Liver (tissue), 9 donors: Measurements from ENCODE around the gene VEPH1. TPM values are rescaled to one million over a fixed set of nuclear protein-coding genes. Genes with fewer than 3 reads are reported as not detected.

ENCODE experiments used
- DNase-seq: peaks from one replicate; pipeline ENCODE4 v3.0.0-alpha.2; 2017; ENCODE audit warnings: low spot score
- H3K27ac ChIP-seq, 2 donors: one replicate each; pipeline ENCODE4 v1.7.0; 2013; ENCODE audit warnings: inconsistent platforms in 2 of 2, low read length in 2 of 2, control low read depth in 1 of 2, low read depth in 1 of 2, mild to moderate bottlenecking in 1 of 2
- H3K27me3 ChIP-seq, 4 donors: one replicate each; pipeline versions ENCODE4 v1.6.1 to v1.7.0; 2013; ENCODE audit warnings: low read length in 3 of 4, inconsistent platforms in 1 of 4, mild to moderate bottlenecking in 1 of 4, moderate library complexity in 1 of 4; ENCODE audit not compliant: control insufficient read depth in 4 of 4, insufficient read depth in 4 of 4
- H3K36me3 ChIP-seq, 4 donors: one replicate each; pipeline versions ENCODE4 v1.6.1 to v1.7.0; 2013; ENCODE audit warnings: low read length in 3 of 4, mild to moderate bottlenecking in 3 of 4, low read depth in 1 of 4, moderate library complexity in 1 of 4; ENCODE audit not compliant: control insufficient read depth in 4 of 4, insufficient read depth in 3 of 4
- H3K4me1 ChIP-seq, 4 donors: one replicate each; pipeline versions ENCODE4 v1.6.1 to v1.7.0; 2013; ENCODE audit warnings: low read length in 3 of 4, mild to moderate bottlenecking in 3 of 4, moderate library complexity in 1 of 4; ENCODE audit not compliant: control insufficient read depth in 4 of 4, insufficient read depth in 4 of 4
- H3K4me3 ChIP-seq, 3 donors: one replicate each; pipeline versions ENCODE4 v1.6.1 to v1.7.0; 2013; ENCODE audit warnings: low read length in 3 of 3, control low read depth in 1 of 3, low read depth in 1 of 3, mild to moderate bottlenecking in 1 of 3
- H3K9ac ChIP-seq, 2 donors: one replicate each; pipeline ENCODE4 v1.7.0; 2013; ENCODE audit warnings: low read length in 2 of 2, mild to moderate bottlenecking in 2 of 2, moderate library complexity in 2 of 2, control low read depth in 1 of 2, low read depth in 1 of 2
- H3K9me3 ChIP-seq, 4 donors: one replicate each; pipeline versions ENCODE4 v1.6.1 to v1.7.0; 2013; ENCODE audit warnings: low read length in 3 of 4; ENCODE audit not compliant: control insufficient read depth in 4 of 4
- CTCF ChIP-seq: fragments of 150-350 bp; IDR thresholded peaks from 2 replicates; pipeline ENCODE4 v1.5.1; 2017; ENCODE audit warnings: improper control_type of control experiment, low read depth, low read length; ENCODE audit not compliant: missing input control
- EGR1 ChIP-seq, 2 donors: IDR thresholded peaks; 2 replicates each; pipeline ENCODE4 v1.6.1; 2016 to 2018; ENCODE audit warnings: antibody characterized with exemption in 2 of 2, low read depth in 2 of 2
- FOXA1 ChIP-seq: IDR thresholded peaks from 2 replicates; pipeline ENCODE4 v1.6.1; 2016; ENCODE audit warnings: antibody characterized with exemption
- FOXA2 ChIP-seq: IDR thresholded peaks from 2 replicates; pipeline ENCODE4 v1.6.1; 2016; ENCODE audit warnings: antibody characterized with exemption
- GABPA ChIP-seq, 2 donors: IDR thresholded peaks in 1 of 2; conservative IDR thresholded peaks in 1 of 2; 2 replicates each; pipeline ENCODE4 v1.6.1; 2016; ENCODE audit warnings: antibody characterized with exemption in 2 of 2, mild to moderate bottlenecking in 1 of 2, moderate library complexity in 1 of 2
- HNF4A ChIP-seq, 2 donors: conservative IDR thresholded peaks; 2 replicates each; pipeline ENCODE4 v1.6.1; 2016; ENCODE audit warnings: antibody characterized with exemption in 2 of 2, mild to moderate bottlenecking in 2 of 2
- HNF4G ChIP-seq: IDR thresholded peaks from 2 replicates; pipeline ENCODE4 v1.6.1; 2016; ENCODE audit warnings: antibody characterized with exemption
- JUND ChIP-seq, 2 donors: IDR thresholded peaks; 2 replicates each; pipeline ENCODE4 v1.6.1; 2016; ENCODE audit warnings: antibody characterized with exemption in 2 of 2
- MAX ChIP-seq: IDR thresholded peaks from 2 replicates; pipeline ENCODE4 v1.6.1; 2016; ENCODE audit warnings: antibody characterized with exemption
- RAD21 ChIP-seq, 2 donors: IDR thresholded peaks; 2 replicates each; pipeline ENCODE4 v1.6.1; 2016; ENCODE audit warnings: antibody characterized with exemption in 2 of 2, mild to moderate bottlenecking in 2 of 2
- RXRA ChIP-seq, 2 donors: IDR thresholded peaks; 2 replicates each; pipeline ENCODE4 v1.6.1; 2017 to 2018; ENCODE audit warnings: antibody characterized with exemption in 2 of 2, mild to moderate bottlenecking in 1 of 2
- SP1 ChIP-seq: IDR thresholded peaks from 2 replicates; pipeline ENCODE4 v1.6.1; 2018; ENCODE audit warnings: antibody characterized with exemption, mild to moderate bottlenecking
- TAF1 ChIP-seq: conservative IDR thresholded peaks from 2 replicates; pipeline ENCODE4 v1.6.1; 2016; ENCODE audit warnings: antibody characterized with exemption, mild to moderate bottlenecking
- YY1 ChIP-seq: IDR thresholded peaks from 2 replicates; pipeline ENCODE4 v1.6.1; 2016; ENCODE audit warnings: antibody characterized with exemption, mild to moderate bottlenecking
- ZBTB33 ChIP-seq: IDR thresholded peaks from 2 replicates; pipeline ENCODE4 v1.6.1; 2016; ENCODE audit warnings: antibody characterized with exemption
- WGBS: extraction: QIAGEN DNeasy Blood & Tissue Kit; methylation state at CpG from one replicate; pipeline ENCODE4 v1.1.7; 2013; 5-methylcytosine and 5-hydroxymethylcytosine counted together
- polyA plus RNA-seq, 2 donors: library from polyadenylated mRNA; stranded (reverse) in 1 of 2; unstranded in 1 of 2; fragments of 200-250 nt in 1 of 2; fragments of >200 nt in 1 of 2; fragmentation: Nextera tagmentation in 1 of 2; extraction: Ambion mirVana in 1 of 2; gene quantifications; one replicate each; pipeline versions ENCODE4 v1.2.1 to v1.2.3, GENCODE V29; 2013 to 2015
- total RNA-seq, 2 donors: library from RNA; depleted of rRNA; stranded (reverse); fragments of >200 nt; gene quantifications; one replicate each; pipeline ENCODE4 v1.2.3, GENCODE V29; 2014
- TF ChIP-seq, protein P1 (sequence below): IDR thresholded peaks from 2 replicates; pipeline ENCODE4 v1.6.1; 2016; ENCODE audit warnings: antibody characterized with exemption, mild to moderate bottlenecking
- TF ChIP-seq, protein P2 (sequence below): IDR thresholded peaks from 2 replicates; pipeline ENCODE4 v1.6.1; 2016; ENCODE audit warnings: antibody characterized with exemption
- donor health status: healthy.
- donor health status: healthy.
- donor health status: healthy.
- donor health status: healthy.
- donor health status: healthy.

VEPH1 gene
- total and polyA plus RNA-seq, 4 donors, result 0.60 to 3.3 (median 1.2) TPM

DNA sequence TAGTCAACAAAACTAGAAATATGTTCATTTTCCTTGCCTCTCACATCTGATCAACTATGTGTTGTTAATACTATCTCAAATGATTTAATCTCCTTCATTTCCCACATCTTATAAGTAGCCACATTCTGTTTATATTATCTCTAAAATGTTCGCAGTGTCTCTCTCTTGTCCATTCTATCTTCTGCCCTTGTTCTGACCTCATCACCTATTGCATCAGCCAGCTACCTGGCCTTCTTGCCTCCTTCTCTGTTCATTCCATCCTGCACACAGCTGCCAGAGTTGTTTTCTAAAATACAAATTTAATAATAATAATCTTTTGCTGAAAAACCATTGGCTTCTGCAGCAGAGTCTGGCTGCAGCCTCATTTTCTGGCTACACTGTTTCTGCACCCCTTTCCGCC, 267.9 kb downstream of the VEPH1 start:
- 91% methylated on average over 2 of the region's 2 CpGs for WGBS

More for the DNA sequence above, 267.9 kb downstream of the VEPH1 start:
- TF ChIP-seq, protein P1, sequence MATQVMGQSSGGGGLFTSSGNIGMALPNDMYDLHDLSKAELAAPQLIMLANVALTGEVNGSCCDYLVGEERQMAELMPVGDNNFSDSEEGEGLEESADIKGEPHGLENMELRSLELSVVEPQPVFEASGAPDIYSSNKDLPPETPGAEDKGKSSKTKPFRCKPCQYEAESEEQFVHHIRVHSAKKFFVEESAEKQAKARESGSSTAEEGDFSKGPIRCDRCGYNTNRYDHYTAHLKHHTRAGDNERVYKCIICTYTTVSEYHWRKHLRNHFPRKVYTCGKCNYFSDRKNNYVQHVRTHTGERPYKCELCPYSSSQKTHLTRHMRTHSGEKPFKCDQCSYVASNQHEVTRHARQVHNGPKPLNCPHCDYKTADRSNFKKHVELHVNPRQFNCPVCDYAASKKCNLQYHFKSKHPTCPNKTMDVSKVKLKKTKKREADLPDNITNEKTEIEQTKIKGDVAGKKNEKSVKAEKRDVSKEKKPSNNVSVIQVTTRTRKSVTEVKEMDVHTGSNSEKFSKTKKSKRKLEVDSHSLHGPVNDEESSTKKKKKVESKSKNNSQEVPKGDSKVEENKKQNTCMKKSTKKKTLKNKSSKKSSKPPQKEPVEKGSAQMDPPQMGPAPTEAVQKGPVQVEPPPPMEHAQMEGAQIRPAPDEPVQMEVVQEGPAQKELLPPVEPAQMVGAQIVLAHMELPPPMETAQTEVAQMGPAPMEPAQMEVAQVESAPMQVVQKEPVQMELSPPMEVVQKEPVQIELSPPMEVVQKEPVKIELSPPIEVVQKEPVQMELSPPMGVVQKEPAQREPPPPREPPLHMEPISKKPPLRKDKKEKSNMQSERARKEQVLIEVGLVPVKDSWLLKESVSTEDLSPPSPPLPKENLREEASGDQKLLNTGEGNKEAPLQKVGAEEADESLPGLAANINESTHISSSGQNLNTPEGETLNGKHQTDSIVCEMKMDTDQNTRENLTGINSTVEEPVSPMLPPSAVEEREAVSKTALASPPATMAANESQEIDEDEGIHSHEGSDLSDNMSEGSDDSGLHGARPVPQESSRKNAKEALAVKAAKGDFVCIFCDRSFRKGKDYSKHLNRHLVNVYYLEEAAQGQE, result no peak
- TF ChIP-seq, protein P2, sequence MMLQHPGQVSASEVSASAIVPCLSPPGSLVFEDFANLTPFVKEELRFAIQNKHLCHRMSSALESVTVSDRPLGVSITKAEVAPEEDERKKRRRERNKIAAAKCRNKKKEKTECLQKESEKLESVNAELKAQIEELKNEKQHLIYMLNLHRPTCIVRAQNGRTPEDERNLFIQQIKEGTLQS, result no peak
- no peak for TF ChIP-seq EGR1 (IDR thresholded peaks at IDR 0.05; ENCODE audit: low read depth in 2 of 2)
- TF ChIP-seq MAX, result no peak
- no peak for TF ChIP-seq GABPA (IDR thresholded peaks at IDR 0.05 in 1 of 2, conservative IDR thresholded peaks at IDR 0.05 in 1 of 2)
- no peak for TF ChIP-seq FOXA1
- no peak for TF ChIP-seq HNF4A (conservative IDR thresholded peaks at IDR 0.05)
- no peak for TF ChIP-seq SP1
- no peak for TF ChIP-seq YY1
- no peak for TF ChIP-seq CTCF
- no peak for TF ChIP-seq TAF1
- TF ChIP-seq RAD21 (IDR thresholded peaks at IDR 0.05), result no peak
- no peak for TF ChIP-seq HNF4G
- TF ChIP-seq RXRA (IDR thresholded peaks at IDR 0.05), result no peak
- no peak for TF ChIP-seq JUND (IDR thresholded peaks at IDR 0.05)
- TF ChIP-seq FOXA2, result no peak
- no peak for TF ChIP-seq ZBTB33
- Histone ChIP-seq H3K9ac (no peak overlapping the region), H3K4me1 (no peaks in the 10 kb centered on the region), H3K4me3 (no peak overlapping the region), H3K36me3 (no peaks in the 10 kb centered on the region), H3K9me3 (no peaks in the 10 kb centered on the region), H3K27ac (no peak overlapping the region), H3K27me3 (no peaks in the 10 kb centered on the region)
- DNase-seq, result no peak
